ENCODE data around the gene ST3GAL5.
"Not testable (repeated sequence)": the region's sequence is repeated elsewhere in the genome, so short reads cannot be mapped to it uniquely, and the experiment has no call there.

Gene ST3GAL5

DNA sequence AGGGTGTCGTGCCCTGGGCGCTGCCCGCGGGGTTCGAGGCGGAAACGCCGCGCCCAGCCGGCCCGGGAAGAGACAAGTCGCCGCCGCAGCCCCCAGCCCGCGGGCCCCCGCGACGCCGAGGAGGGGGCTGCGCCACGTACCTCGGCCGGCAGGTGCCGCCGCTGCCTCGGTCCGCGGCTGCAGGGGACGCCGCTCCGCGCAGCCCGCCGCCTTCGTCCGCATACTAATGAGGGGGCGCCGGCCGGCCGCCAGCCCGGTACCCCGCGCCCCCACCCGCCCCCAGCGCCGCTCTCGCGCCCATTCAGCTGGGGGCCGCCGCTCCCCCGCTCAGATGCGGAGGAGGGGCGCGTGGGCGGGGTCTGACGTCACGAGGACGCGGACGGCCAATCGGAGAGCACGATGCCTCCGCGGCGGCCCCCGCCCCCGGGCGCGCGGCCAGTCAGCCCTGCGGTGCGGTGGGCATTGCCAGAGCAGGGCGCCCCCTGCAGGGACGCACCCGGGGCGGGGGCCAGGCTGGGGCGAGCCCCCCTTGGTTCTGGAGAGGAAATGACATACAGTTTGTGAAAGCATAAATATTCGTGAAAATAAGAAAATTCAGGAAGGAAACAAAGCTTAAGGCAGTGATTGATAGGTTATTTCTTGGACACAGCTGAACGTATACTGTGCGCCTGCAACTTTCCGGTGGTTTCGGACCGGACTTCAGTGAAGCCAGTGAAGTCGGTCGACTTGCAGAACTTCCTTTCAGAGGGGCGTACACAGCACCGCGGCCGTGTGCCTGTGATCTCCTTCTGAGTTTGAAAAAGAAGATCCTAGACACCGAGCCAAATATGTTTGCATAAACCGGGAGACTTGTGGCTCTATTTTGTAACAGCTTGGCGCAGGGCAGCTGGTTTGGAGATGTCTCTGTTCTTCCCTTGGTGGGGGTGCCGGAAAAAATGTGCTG, at the start of gene ST3GAL5:
Gene ST3GAL5, minus strand, starts transcription at position 307 of the 943 bp plus-strand sequence. Its CDS starts 85 bp downstream, at position 222.
- DNase-seq, result peak; percentile 84
- in situ Hi-C loops (cut with HindIII; ENCODE audit: low pct_ligation_motif_present, low pct_unique_long_range_greater_than_20kb, low sequenced_read_pairs), result no loop called here

DNA sequence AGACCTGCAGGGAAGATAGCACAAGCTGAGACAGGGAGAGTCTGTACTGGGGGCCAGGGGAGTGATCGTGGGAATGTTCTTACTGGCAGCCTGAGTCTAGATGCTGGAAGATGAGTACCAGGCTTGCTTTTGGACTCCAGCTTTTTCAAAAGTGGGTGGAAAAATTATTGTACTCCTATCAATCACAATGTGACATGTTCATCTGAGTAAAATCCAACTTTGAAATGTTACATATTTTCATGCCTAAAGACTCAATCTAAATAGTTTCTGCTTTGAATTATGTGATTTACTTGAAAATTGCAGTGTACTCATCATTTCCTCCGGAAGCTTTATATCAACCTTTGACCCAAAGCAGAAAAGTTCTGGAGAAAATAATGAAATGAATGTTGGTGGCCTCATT, 49.7 kb upstream of the ST3GAL5 start:
- in situ Hi-C loops (cut with HindIII; ENCODE audit: low pct_ligation_motif_present, low pct_unique_long_range_greater_than_20kb, low sequenced_read_pairs), result no loop called here
- DNase-seq, result no peak

DNA sequence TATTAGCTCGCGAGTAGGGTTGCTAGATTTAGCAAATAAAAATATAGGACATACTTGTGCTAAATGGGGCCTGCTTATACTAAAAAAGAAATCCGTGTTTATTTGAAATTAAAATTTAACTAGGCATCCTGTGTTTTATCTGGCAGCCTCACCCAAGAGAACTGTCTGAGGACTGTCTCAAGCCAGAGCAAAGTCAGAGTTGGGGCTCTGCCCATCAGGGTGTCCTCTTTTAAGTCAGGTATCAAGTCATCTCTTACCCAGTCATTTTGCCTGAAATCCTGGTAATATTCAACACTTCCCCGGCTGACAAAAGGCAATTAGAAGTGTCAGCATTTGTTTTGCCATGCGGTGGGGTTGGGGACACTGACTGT, 48.3 kb upstream of the ST3GAL5 start:
- in situ Hi-C loops (cut with HindIII; ENCODE audit: low pct_ligation_motif_present, low pct_unique_long_range_greater_than_20kb, low sequenced_read_pairs), result no loop called here

DNA sequence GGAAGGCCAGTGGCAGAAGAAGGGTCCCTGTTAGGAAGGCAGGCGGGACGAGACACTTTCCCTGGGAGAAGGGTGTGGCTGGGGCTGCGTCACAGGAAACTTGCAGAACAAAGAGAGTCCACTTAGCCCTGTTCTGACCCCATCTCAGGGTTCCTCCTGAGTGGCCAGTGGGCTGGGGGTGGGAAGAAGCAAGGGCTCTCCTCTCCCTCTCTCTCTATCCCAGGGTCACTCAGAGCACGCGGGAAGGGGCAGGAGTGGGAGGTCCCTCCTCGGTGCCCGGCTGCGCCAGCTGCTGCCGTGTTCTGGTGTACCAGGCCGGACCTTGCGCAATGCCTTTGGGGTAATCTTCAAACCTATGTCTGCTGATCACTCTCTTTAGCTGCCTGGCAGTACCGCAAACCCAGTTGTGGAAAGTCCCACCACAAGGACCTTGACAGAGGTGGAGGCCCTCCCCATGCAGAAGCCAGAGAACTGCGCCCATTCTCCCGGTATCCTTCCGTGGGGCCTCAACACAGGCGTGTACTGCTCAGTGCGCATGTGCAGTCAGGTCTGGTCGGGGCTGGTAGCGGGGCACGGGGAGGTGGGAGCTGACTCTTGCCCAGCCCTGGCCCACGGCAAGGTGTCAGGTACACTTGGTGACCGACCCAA, 47.8 kb upstream of the ST3GAL5 start:
- DNase-seq, result no peak
- in situ Hi-C loops (cut with HindIII; ENCODE audit: low pct_ligation_motif_present, low pct_unique_long_range_greater_than_20kb, low sequenced_read_pairs), result no loop called here

More for the DNA sequence above, 48.3 kb upstream of the ST3GAL5 start:
- DNase-seq, result no peak

DNA sequence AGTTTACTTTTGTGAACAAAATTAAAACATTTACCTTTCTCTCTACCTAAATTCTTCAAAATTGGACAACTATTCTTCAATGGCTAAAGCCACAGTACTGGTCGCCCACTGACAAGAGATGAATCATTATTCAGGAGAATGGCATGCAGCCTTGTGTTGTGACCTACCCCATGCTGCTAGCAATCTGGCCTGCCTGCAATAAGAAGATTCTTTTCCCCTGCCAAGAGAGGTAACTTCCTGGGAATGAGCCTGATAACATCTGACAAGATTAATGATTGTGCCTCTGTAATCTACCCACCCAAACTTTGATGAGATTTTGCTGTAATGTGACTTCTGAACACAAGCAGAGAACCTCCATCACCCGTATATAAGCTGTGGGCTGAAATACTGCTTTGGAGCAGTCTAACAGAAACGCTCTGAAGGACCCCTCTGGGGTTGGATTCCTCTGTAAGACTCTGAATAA, 47.0 kb upstream of the ST3GAL5 start:
- in situ Hi-C loops (cut with HindIII; ENCODE audit: low pct_ligation_motif_present, low pct_unique_long_range_greater_than_20kb, low sequenced_read_pairs), result no loop called here
- peak; percentile 75 for DNase-seq

GRCh38 chr2:85935170-85935745, 46.5 kb upstream of the ST3GAL5 start:
- in situ Hi-C loops (cut with HindIII; ENCODE audit: low pct_ligation_motif_present, low pct_unique_long_range_greater_than_20kb, low sequenced_read_pairs), result no loop called here
- DNase-seq, result no peak

DNA sequence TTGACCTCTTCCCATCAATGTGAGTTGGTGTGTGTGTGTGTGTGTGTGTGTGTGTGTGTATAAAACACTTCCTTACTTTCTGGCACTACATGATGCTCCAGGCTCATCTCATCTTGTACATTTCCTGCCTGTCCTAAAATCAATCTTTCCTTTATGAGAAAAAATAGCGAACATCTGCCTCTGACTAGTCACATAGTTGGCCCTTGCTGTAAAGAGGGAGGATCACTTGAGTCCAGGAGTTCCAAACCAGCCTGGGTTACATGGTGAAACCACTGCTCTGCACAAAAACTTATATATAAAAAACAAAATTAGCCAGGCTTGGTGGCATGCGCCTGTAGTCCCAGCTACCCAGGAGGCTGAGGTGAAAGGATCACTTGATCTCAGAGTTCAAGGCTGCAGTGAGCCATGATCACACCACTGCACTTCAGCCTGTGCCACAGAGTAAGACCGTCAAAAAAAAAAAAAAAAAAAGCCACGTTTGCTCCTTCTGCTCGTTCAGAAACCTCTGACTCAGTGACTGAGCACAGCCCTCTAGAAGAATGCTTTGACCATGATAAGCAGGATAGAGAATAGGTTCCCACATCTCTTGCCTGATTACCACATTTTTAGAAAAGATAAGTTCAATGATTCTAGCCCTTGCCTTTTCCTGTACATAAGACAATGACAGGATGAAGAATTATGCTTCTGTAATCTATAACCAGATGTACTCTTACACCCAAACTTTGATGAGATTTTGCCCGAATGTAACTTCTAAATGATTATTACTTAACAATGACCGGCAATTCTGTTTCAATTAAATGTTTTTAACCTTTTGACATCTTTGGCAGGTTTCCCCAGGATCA, 45.2 kb upstream of the ST3GAL5 start:
- in situ Hi-C loops (cut with HindIII; ENCODE audit: low pct_ligation_motif_present, low pct_unique_long_range_greater_than_20kb, low sequenced_read_pairs), result no loop called here
- peak; percentile 65 for DNase-seq

GRCh38 chr2:85931151-85931550, 42.4 kb upstream of the ST3GAL5 start:
- in situ Hi-C loops (cut with HindIII; ENCODE audit: low pct_ligation_motif_present, low pct_unique_long_range_greater_than_20kb, low sequenced_read_pairs); DNase-seq: not testable (repeated sequence)

DNA sequence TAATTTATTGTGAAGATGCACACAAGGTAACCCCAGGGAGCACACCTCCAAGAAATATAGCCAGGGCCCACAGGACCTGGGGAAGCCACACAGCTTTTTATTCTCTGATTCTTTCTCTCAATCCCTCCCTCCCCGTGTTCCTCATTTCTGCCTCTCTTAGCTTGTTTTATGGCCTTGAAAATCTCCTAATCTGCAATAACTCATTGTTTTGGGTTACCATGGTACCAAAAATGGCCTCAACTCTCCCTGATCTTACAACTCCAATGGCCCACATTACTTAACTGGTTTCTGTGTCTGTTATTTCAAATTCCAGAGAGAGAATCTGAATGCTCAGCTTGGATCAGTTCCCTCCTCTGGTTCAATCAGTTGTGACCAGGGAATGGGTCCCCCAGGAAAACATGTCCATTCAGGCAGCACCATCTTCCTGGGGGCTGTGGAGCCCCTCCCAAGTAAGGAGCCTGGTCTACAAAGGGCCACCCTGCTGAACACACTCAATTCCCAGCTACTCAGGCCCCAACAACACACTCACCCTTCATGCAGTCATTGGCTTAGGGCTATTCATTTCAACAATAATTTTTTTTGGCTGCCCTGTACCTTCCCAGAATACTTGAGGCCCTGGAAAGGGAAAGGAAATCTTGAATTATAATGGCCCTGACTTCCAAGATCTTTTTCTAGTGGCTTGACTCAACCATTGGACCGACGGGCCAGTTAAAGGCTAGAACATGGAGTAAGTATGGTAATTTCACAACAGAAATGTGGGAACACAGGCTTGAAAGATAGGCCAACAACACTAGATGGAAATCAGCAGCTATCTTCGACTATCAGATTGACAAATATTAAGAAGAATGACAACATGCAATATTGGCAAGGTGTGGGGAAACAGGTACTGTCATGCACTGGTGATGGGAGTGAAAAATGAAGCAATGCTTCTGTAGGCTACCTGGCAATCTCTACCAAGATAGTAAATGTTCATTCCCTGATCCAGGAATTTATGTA, 41.6 kb upstream of the ST3GAL5 start:
- no peak for DNase-seq
- in situ Hi-C loops (cut with HindIII; ENCODE audit: low pct_ligation_motif_present, low pct_unique_long_range_greater_than_20kb, low sequenced_read_pairs), result no loop called here

- in situ Hi-C loops (cut with HindIII; ENCODE audit: low pct_ligation_motif_present, low pct_unique_long_range_greater_than_20kb, low sequenced_read_pairs), result no loop called here
These were observed 40.6 kb upstream of the ST3GAL5 start for GRCh38 chr2:85929096-85930050.

DNA sequence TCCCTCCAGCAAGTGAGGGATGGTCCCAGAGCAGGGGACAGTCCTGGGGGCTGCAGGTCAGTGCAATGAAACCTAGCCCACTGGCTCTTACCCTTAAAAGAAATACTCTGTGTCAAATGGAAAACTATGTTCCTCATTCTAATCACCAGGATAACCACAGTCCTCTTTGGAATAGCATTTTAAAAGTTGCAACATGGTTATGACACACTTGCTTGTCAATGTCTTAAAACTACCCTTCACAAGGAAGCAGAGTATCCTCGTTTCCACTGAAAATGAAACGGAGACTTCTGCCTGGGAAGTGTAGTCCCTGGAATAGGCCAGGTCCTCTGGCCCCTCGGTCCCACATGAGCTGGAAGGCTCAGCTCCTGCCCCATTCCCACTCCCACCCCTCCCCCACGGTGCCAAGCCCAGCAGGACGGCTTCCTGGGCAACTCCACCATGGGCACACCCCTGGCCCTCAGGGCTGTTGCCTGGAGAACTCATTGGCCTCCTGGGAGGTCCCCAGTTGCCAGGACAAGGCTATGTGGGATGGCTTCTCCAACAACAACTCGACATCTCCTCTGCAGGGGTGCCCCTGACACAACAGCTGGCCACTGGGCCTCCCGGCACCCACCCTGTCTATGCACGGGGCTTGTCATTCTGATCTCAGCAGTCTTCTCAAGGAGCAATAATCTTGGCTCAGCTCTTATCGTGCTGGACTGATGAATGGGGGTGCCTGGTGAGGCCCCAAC, 38.3 kb upstream of the ST3GAL5 start:
- DNase-seq, result no peak
- in situ Hi-C loops (cut with HindIII; ENCODE audit: low pct_ligation_motif_present, low pct_unique_long_range_greater_than_20kb, low sequenced_read_pairs), result no loop called here

More at GRCh38 chr2:85929096-85930050, 40.6 kb upstream of the ST3GAL5 start:
- DNase-seq, result peak; percentile 9

DNA sequence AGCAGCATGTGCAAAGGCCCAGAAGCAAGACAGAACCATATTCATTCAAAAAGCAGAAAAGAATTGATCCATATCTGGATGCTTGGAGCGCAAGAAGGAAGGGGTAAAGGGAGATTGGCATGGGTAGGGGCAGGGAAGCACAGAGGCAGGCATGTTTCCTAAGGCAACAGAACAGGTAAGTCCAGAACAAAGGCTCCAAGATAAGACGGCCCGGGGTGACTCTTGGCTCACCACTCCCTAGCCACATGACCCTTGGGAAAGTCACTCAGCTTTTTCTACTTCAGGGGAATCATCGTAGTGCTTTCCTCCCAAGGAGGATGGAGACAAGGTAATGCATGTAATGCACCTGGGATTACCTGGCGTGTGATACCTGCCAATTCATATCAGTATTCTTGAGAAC, 37.7 kb upstream of the ST3GAL5 start:
- DNase-seq, result no peak
- in situ Hi-C loops (cut with HindIII; ENCODE audit: low pct_ligation_motif_present, low pct_unique_long_range_greater_than_20kb, low sequenced_read_pairs), result no loop called here

GRCh38 chr2:85925216-85925671, 36.5 kb upstream of the ST3GAL5 start:
- in situ Hi-C loops (cut with HindIII; ENCODE audit: low pct_ligation_motif_present, low pct_unique_long_range_greater_than_20kb, low sequenced_read_pairs), result no loop called here

GRCh38 chr2:85924522-85924921, 35.7 kb upstream of the ST3GAL5 start:
- DNase-seq, result no peak
- in situ Hi-C loops (cut with HindIII; ENCODE audit: low pct_ligation_motif_present, low pct_unique_long_range_greater_than_20kb, low sequenced_read_pairs), result no loop called here

More at GRCh38 chr2:85925216-85925671, 36.5 kb upstream of the ST3GAL5 start:
- DNase-seq, result no peak

GRCh38 chr2:85922199-85922598, 33.4 kb upstream of the ST3GAL5 start:
- in situ Hi-C loops (cut with HindIII; ENCODE audit: low pct_ligation_motif_present, low pct_unique_long_range_greater_than_20kb, low sequenced_read_pairs), result no loop called here
- no peak for DNase-seq

DNA sequence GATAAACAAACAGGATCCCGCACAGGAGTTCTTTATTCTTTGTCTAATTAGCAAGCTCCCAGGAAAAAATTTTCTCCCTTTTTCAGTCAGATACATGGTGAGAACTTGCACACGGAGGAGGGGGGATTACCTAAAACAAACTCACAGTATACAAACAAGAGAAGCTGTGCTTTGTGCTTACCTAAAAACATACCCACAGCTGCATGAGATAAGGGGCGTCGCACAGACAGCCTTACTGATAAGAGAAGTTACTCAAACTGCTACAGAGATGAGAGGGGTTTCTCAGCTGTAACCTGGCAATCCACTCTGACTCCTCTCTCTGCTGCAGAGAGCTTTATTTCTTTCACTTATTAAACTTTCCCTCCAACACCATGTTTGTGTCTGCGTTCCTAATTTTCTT, 32.9 kb upstream of the ST3GAL5 start:
- in situ Hi-C loops (cut with HindIII; ENCODE audit: low pct_ligation_motif_present, low pct_unique_long_range_greater_than_20kb, low sequenced_read_pairs), result no loop called here
- DNase-seq, result no peak

Data from ACHN (cell line).